Pancreas (tissue), 10 donors: ENCODE measurements around the gene GPX6. TPM values are rescaled to one million over a fixed set of nuclear protein-coding genes. Genes with fewer than 3 reads are reported as not detected.

Experiments
- ATAC-seq, 4 donors: fragments of 200-7000 bp; cut with Tn5 transposase; one replicate each; pipeline versions ENCODE4 v1.8.0 to v1.9.1; 2020; ENCODE audit warnings: mild to moderate bottlenecking in 4 of 4, moderate library complexity in 4 of 4
- DNase-seq, 6 donors: peaks; one replicate each; pipeline ENCODE4 v3.0.0-alpha.2; 2020
- FAIRE-seq: peaks from 2 replicates; lab custom pipeline; 2012; peaks lifted over from hg19 to GRCh38; lab: Jason Lieb, UNC
- H3K27ac ChIP-seq, 4 donors: fragments of 200-600 bp; sonication (generic); 1 replicate in 3 of 4; 2 replicates in 1 of 4; pipeline versions ENCODE4 v1.5.0 to v1.8.0; 2020
- H3K27me3 ChIP-seq, 4 donors: fragments of 200-600 bp; one replicate each; pipeline ENCODE4 v1.8.0; 2021
- H3K36me3 ChIP-seq, 3 donors: fragments of 200-600 bp; sonication (generic) in 1 of 3; one replicate each; pipeline versions ENCODE4 v1.5.0 to v1.8.0; 2020 to 2021
- H3K4me1 ChIP-seq, 3 donors: fragments of 200-600 bp; one replicate each; pipeline ENCODE4 v1.8.0; 2021
- H3K4me3 ChIP-seq, 4 donors: fragments of 200-600 bp; sonication (generic) in 2 of 4; one replicate each; pipeline versions ENCODE4 v1.5.0 to v1.8.0; 2020 to 2021
- H3K9me3 ChIP-seq, 4 donors: fragments of 200-600 bp; one replicate each; pipeline ENCODE4 v1.8.0; 2021
- WGBS, 2 donors: extraction: QIAGEN DNeasy Blood & Tissue Kit; methylation state at CpG; one replicate each; pipeline ENCODE4 v1.1.7; 2013; 5-methylcytosine and 5-hydroxymethylcytosine counted together
- intact Hi-C, 3 donors: fragments of 100-400 bp; cut with DNase I; formaldehyde crosslinking; loops; one replicate each; pipeline versions ENCODE4 v1.11.1 to v1.14.2; 2022
- polyA plus RNA-seq, 2 donors: library from polyadenylated mRNA; stranded (reverse); fragments of 200-250 nt; gene quantifications; one replicate each; pipeline ENCODE4 v1.2.3, GENCODE V29; 2013
- total RNA-seq, 6 donors: library from RNA; stranded (reverse); fragmentation: NEBNext Ultra II Directional in 4 of 6; extraction: Animal tissue kit (Norgen Biotek cat#: 25700) in 4 of 6; gene quantifications; one replicate each; pipeline versions ENCODE4 v1.2.1 to v1.2.4, GENCODE V29; 2021 to 2023
- TF ChIP-seq, protein P1 (sequence below), 4 donors: fragments of 200-600 bp; sonication (generic) in 3 of 4; IDR thresholded peaks; one replicate each; pipeline versions ENCODE4 v1.5.0 to v1.8.0; 2021; ENCODE audit warnings: antibody characterized with exemption in 4 of 4
- donor health status: healthy with polysubstance abuse.
- donor health status: DM: no; HTN: no; CAD: no; lungs with moderate emphysema.
- donor health status: DM: no; HTN: no; CAD: no.
- donor health status: control.
- donor health status: control.
- donor health status: Bipolar disorder and iron deficiency.
- donor health status: DM: yes; HTN: yes; CAD: no.
- donor health status: DM: no; HTN: no; CAD: no.
- donor health status: DM: no; HTN: no; CAD: no.
- donor health status: DM: yes; HTN: yes; CAD: no.

The GPX6 gene
- total and polyA plus RNA-seq, 8 donors: not detected

DNA sequence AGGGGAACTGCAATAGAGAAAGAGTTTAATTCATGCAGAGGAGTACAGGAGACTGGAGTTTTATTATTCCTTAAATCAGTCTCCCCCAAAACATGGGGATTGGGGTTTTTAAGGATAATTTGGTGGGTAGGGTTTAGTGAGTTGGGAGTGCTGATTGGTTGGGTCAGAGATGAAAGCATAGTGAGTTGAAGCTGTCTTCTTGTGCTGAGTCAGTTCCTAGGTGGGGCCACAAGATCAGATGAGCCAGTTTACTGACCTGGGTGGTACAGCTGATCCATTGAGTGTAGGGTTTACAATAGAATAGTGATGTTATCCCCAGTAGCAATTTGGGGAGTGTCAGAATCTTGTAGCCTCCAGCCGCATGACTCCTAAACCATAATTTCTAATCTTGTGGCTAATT, 29.1 kb downstream of the GPX6 start:
- DNase-seq (no peak), FAIRE-seq (no peak), ATAC-seq (no peak)
- intact Hi-C loops: no loop called here
- Histone ChIP-seq H3K27me3 (peaks cover 0 to 33% (median 0%) of the 10 kb centered on the region in 4 donors), H3K36me3 (no peaks in the 10 kb centered on the region), H3K9me3 (no peaks in the 10 kb centered on the region), H3K27ac (no peak overlapping the region), H3K4me1 (no peaks in the 10 kb centered on the region), H3K4me3 (no peak overlapping the region)
- TF ChIP-seq, protein P1, sequence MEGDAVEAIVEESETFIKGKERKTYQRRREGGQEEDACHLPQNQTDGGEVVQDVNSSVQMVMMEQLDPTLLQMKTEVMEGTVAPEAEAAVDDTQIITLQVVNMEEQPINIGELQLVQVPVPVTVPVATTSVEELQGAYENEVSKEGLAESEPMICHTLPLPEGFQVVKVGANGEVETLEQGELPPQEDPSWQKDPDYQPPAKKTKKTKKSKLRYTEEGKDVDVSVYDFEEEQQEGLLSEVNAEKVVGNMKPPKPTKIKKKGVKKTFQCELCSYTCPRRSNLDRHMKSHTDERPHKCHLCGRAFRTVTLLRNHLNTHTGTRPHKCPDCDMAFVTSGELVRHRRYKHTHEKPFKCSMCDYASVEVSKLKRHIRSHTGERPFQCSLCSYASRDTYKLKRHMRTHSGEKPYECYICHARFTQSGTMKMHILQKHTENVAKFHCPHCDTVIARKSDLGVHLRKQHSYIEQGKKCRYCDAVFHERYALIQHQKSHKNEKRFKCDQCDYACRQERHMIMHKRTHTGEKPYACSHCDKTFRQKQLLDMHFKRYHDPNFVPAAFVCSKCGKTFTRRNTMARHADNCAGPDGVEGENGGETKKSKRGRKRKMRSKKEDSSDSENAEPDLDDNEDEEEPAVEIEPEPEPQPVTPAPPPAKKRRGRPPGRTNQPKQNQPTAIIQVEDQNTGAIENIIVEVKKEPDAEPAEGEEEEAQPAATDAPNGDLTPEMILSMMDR (IDR thresholded peaks at IDR 0.05): no peak
- 78 to 84% methylated on average over 1 of the region's 1 CpG for WGBS, 2 donors

DNA sequence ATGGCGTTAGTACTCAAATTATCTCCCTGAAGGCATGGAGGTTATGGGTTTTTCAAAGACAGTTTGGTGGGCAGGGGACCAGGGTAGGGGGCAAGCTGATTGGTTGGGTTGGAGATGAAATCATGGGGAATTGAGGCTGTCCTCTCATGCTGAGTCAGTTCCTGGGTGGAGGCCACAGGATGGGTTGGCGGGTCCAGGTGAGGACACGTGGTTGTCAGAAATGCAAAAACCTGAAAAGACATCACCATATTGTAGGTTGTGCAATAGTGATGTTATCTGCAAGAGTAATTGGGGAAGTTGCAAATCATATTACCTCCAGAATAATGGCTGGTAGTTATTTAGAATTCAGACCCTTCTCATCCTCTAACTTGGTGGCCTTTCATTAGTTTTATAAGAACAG, 30.1 kb downstream of the GPX6 start:
- ATAC-seq: no peak
- H3K4me1 ChIP-seq: no peaks in the 10 kb centered on the region
- FAIRE-seq: no peak
- H3K9me3 ChIP-seq: no peaks in the 10 kb centered on the region
- H3K27ac ChIP-seq: no peak overlapping the region
- no peak for DNase-seq
- H3K4me3 ChIP-seq: no peak overlapping the region
- no peaks in the 10 kb centered on the region for H3K36me3 ChIP-seq
- intact Hi-C loops: no loop called here
- WGBS, 2 donors: 78 to 92% methylated on average over 3 of the region's 3 CpGs
- TF ChIP-seq, protein P1 (IDR thresholded peaks at IDR 0.05): no peak
- peaks cover 0 to 30% (median 0%) of the 10 kb centered on the region in 4 donors for H3K27me3 ChIP-seq

GRCh38 chr6:28480253-28480932, 35.2 kb downstream of the GPX6 start:
- ATAC-seq: no peak
- no peaks in the 10 kb centered on the region for H3K9me3 ChIP-seq
- no peaks in the 10 kb centered on the region for H3K36me3 ChIP-seq
- no peak overlapping the region for H3K4me3 ChIP-seq
- DNase-seq: no peak
- H3K27ac ChIP-seq: no peak overlapping the region
- no peak for FAIRE-seq
- H3K27me3 ChIP-seq: peaks cover 0 to 40% (median 6%) of the 10 kb centered on the region in 4 donors
- WGBS, 2 donors: 38 to 49% methylated on average over 9 of the region's 9 CpGs
- TF ChIP-seq, protein P1 (IDR thresholded peaks at IDR 0.05): no peak
- H3K4me1 ChIP-seq: no peaks in the 10 kb centered on the region
- intact Hi-C loops: no loop called here

DNA sequence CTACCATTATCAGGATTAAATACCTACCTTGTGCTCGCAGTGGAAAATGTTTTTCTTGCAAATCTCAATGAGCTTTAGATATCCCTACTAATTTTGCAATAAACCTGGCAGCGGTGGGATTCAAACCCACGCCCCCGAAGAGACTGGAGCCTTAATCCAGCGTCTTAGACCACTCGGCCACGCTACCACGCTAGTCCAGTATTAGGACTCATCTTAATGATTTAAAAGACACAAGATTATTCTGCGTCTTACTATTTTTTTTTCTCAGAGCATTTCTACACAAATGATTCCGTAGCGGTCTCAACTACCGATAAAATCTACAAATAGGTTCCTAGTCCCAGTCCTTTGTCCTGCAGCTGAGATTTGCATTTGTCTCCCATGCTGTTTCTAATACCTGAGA, 37.1 kb downstream of the GPX6 start:
- no peaks in the 10 kb centered on the region for H3K9me3 ChIP-seq
- FAIRE-seq: no peak
- TF ChIP-seq, protein P1 (IDR thresholded peaks at IDR 0.05): no peak
- no peaks in the 10 kb centered on the region for H3K36me3 ChIP-seq
- 42 to 50% methylated on average over 12 of the region's 12 CpGs for WGBS, 2 donors
- peaks cover 0 to 29% (median 7%) of the 10 kb centered on the region in 4 donors for H3K27me3 ChIP-seq
- H3K27ac ChIP-seq: no peak overlapping the region
- intact Hi-C loops: no loop called here
- DNase-seq: no peak
- ATAC-seq: no peak
- no peak overlapping the region for H3K4me3 ChIP-seq
- H3K4me1 ChIP-seq: no peaks in the 10 kb centered on the region
